Measurements from ENCODE around the gene PAIP2. TPM values are rescaled to one million over a fixed set of nuclear protein-coding genes. Genes with fewer than 3 reads are reported as not detected.

Gene PAIP2
- total RNA-seq, 1 donor from 2014 or later: 103 TPM

- Mint-ChIP-seq H3K36me3 (ENCODE audit: low read depth) (peaks cover 9% of the 10 kb centered on the region), H3K27ac (ENCODE audit: unreplicated experiment) (no peak overlapping the region), H3K4me1 (no peaks in the 10 kb centered on the region), H3K9me3 (no peaks in the 10 kb centered on the region), H3K4me3 (no peak overlapping the region), H3K27me3 (ENCODE audit: low read depth) (no peaks in the 10 kb centered on the region)
- no peak for DNase-seq (ENCODE audit: low read depth, low spot score)
- TF ChIP-seq CTCF (conservative IDR thresholded peaks at IDR 0.05): no peak
Measured at GRCh38 chr5:139376364-139376763, 34.7 kb downstream of the PAIP2 start.

- no peaks in the 10 kb centered on the region for H3K9me3 Mint-ChIP-seq
- DNase-seq (ENCODE audit: low read depth, low spot score): no peak
- H3K27ac Mint-ChIP-seq (ENCODE audit: unreplicated experiment): no peak overlapping the region
Measured at GRCh38 chr5:139377226-139377625, 35.6 kb downstream of the PAIP2 start.

DNA sequence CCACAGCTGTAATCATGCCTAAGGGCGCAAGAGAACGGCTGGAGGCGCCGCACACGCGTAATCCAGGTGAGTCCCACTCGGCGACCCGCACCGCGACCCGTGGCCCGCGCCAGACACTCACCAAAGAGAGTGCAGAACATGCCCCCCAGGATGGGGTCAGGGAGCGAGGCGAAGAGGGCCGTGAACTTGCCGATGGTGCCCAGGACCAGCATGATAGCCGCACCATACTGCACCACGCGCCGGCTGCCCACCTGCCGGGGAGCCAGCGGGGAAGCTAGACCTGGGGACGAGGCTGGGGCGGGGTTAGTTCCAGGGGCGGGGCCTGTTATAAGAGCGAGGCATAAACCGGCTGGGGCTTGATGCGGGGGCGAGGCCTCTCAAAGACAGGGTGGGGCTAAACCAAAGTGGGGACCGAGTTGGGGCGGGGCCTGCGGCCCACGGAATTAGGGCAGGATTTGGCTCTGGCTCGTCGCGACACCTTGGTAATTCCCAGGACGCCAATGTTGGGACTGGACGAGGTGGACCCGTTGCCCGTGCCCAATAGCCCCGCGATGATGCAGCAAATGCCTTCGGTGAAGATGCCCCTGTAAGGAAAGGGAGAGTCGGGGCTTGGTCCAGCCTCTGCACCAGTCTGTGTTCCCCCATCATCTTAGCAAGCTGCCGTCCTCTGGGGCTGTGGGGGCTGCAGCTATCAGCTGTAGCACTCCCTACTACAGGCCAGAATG is 36.6 kb downstream of the PAIP2 start:
- Mint-ChIP-seq H3K27ac (ENCODE audit: unreplicated experiment) (no peak overlapping the region), H3K9me3 (no peaks in the 10 kb centered on the region), H3K27me3 (ENCODE audit: low read depth) (no peaks in the 10 kb centered on the region), H3K4me1 (no peaks in the 10 kb centered on the region), H3K4me3 (no peak overlapping the region), H3K36me3 (ENCODE audit: low read depth) (peaks cover 9% of the 10 kb centered on the region)
- no peak for DNase-seq (ENCODE audit: low read depth, low spot score)
- no peak for TF ChIP-seq CTCF (conservative IDR thresholded peaks at IDR 0.05)

More at GRCh38 chr5:139377226-139377625, 35.6 kb downstream of the PAIP2 start:
- no peak for TF ChIP-seq CTCF (conservative IDR thresholded peaks at IDR 0.05)
- H3K4me3 Mint-ChIP-seq: peak overlapping the region; percentile 28
- H3K36me3 Mint-ChIP-seq (ENCODE audit: low read depth): peaks cover 9% of the 10 kb centered on the region
- no peaks in the 10 kb centered on the region for H3K4me1 Mint-ChIP-seq
- no peaks in the 10 kb centered on the region for H3K27me3 Mint-ChIP-seq (ENCODE audit: low read depth)

DNA sequence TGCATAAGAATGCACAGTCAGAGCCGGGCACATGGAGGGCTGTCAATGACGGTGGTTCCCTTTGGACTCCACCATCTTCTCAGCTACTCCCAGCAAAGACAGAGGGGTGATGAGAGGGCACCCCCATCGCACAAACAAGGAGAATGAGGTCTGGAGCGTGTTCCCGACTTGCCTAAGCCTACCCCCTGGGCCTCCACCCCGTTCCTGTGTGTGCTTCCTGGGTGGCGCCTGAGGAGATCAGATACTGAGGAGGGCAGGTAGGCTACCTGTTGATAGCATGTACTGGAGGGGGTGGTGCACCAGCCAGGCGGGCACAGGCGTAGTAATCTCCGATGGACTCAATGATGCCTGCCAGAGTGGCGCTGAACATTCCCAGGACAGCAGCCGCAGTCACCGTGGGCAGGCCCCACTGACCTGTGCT is 37.3 kb downstream of the PAIP2 start:
- TF ChIP-seq CTCF (conservative IDR thresholded peaks at IDR 0.05): no peak
- Mint-ChIP-seq H3K36me3 (ENCODE audit: low read depth) (peaks cover 2% of the 10 kb centered on the region), H3K4me1 (no peaks in the 10 kb centered on the region), H3K27ac (ENCODE audit: unreplicated experiment) (no peak overlapping the region), H3K4me3 (no peak overlapping the region), H3K27me3 (ENCODE audit: low read depth) (no peaks in the 10 kb centered on the region), H3K9me3 (no peaks in the 10 kb centered on the region)
- no peak for DNase-seq (ENCODE audit: low read depth, low spot score)

DNA sequence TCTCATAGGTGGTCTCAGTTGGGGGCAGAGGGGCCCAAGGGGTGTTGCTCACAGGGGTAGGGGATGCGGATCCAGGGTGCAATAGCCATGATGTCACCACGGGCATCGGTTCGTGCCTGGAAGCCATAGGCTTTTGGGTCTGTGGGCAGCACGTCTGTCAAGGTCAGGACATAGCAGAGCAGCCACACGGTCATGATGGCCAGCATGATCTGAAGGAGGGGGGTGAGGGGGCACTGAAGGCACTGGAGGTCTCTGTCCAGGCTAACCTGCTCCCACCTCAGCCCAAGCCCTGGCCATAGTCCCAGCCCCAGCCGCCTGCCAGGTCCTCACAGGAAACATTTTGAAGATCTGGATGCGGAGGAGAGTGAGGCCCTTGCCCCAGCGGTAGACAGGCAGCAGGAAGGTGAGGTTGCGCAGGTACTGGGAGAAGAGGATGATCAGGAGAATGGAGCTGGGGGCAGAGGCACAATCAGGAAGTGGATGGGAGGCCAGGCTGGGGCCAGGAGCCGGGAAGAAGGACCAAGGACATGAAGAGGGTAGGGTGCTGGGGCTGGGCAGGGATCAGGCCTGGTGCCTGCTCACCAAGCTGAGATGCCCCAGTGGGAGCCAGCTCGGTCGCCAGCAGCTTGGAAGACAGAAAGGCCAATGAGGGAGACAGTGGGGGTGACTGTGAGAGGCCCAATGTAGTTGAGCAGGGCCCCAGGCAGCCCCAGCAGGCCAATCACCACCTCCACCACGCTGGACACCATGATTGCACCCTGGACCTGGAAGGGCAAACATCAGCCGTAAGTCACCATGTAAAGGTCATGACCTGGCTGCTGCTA is 38.2 kb downstream of the PAIP2 start:
- no peaks in the 10 kb centered on the region for H3K9me3 Mint-ChIP-seq
- no peak overlapping the region for H3K4me3 Mint-ChIP-seq
- peaks cover 2% of the 10 kb centered on the region for H3K36me3 Mint-ChIP-seq (ENCODE audit: low read depth)
- no peaks in the 10 kb centered on the region for H3K27me3 Mint-ChIP-seq (ENCODE audit: low read depth)
- H3K4me1 Mint-ChIP-seq: no peaks in the 10 kb centered on the region
- no peak for DNase-seq (ENCODE audit: low read depth, low spot score)
- no peak for TF ChIP-seq CTCF (conservative IDR thresholded peaks at IDR 0.05)
- peak overlapping the region; percentile 35 for H3K27ac Mint-ChIP-seq (ENCODE audit: unreplicated experiment)
